Stomach (tissue), 4 donors: ENCODE measurements around the gene TUBB6.

Source experiments
- POLR2A ChIP-seq, 4 donors: fragments of 450-650 bp; IDR thresholded peaks; one replicate each; pipeline ENCODE4 v1.6.1; 2016; ENCODE audit warnings: antibody characterized with exemption in 4 of 4, control low read depth in 2 of 4, mild to moderate bottlenecking in 1 of 4, moderate library complexity in 1 of 4
- TF ChIP-seq, protein P1 (sequence below), 7 experiments: fragments of 450-650 bp in 4 of 7; fragments of 200-600 bp in 3 of 7; sonication (generic) in 3 of 7; IDR thresholded peaks; one replicate each; pipeline ENCODE4 v1.5.1; 2016 to 2019; ENCODE audit warnings: antibody characterized with exemption in 7 of 7, control low read depth in 2 of 7, mild to moderate bottlenecking in 1 of 7

DNA sequence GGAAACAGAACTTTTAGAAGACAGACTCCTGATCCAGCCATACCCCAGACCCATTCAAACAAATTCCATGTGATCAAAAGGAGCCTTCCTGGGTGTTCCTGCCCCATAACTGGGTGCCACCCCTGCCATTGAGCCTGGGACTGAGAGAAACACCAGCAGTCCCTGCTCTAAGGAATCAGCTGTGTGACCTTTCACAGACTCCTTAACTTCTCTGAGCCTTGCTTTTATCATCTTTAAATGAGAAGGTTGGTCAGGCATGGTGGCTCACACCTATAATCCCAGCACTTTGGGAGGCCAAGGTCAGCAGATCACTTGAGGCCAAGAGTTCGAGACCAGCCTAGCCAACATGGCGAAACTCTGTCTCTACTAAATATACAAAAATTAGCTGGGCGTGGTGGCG lies 33.2 kb upstream of the TUBB6 start:
- TF ChIP-seq, protein P1, sequence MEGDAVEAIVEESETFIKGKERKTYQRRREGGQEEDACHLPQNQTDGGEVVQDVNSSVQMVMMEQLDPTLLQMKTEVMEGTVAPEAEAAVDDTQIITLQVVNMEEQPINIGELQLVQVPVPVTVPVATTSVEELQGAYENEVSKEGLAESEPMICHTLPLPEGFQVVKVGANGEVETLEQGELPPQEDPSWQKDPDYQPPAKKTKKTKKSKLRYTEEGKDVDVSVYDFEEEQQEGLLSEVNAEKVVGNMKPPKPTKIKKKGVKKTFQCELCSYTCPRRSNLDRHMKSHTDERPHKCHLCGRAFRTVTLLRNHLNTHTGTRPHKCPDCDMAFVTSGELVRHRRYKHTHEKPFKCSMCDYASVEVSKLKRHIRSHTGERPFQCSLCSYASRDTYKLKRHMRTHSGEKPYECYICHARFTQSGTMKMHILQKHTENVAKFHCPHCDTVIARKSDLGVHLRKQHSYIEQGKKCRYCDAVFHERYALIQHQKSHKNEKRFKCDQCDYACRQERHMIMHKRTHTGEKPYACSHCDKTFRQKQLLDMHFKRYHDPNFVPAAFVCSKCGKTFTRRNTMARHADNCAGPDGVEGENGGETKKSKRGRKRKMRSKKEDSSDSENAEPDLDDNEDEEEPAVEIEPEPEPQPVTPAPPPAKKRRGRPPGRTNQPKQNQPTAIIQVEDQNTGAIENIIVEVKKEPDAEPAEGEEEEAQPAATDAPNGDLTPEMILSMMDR (IDR thresholded peaks at IDR 0.05): no peak
- no peak for TF ChIP-seq POLR2A (IDR thresholded peaks at IDR 0.05)
